DOHH2 (cell line): ENCODE data around the gene CPXM1.

Experiments
- EZH2phosphoT487 ChIP-seq: fragments of 200-600 bp; sonication (generic); IDR thresholded peaks from 2 replicates; pipeline ENCODE4 v1.6.1; 2017; ENCODE audit warnings: borderline replicate concordance, mild to moderate bottlenecking, antibody characterized with exemption, low read length, moderate library complexity, mixed read lengths
- TF ChIP-seq, protein P1 (sequence below): fragments of 200-600 bp; sonication (generic); IDR thresholded peaks from one replicate; pipeline ENCODE4 v1.5.1; 2014; ENCODE audit warnings: antibody characterized with exemption, mild to moderate bottlenecking, low read depth, low read length; ENCODE audit not compliant: poor library complexity, severe bottlenecking

- no peak for TF ChIP-seq EZH2phosphoT487
- TF ChIP-seq, protein P1, sequence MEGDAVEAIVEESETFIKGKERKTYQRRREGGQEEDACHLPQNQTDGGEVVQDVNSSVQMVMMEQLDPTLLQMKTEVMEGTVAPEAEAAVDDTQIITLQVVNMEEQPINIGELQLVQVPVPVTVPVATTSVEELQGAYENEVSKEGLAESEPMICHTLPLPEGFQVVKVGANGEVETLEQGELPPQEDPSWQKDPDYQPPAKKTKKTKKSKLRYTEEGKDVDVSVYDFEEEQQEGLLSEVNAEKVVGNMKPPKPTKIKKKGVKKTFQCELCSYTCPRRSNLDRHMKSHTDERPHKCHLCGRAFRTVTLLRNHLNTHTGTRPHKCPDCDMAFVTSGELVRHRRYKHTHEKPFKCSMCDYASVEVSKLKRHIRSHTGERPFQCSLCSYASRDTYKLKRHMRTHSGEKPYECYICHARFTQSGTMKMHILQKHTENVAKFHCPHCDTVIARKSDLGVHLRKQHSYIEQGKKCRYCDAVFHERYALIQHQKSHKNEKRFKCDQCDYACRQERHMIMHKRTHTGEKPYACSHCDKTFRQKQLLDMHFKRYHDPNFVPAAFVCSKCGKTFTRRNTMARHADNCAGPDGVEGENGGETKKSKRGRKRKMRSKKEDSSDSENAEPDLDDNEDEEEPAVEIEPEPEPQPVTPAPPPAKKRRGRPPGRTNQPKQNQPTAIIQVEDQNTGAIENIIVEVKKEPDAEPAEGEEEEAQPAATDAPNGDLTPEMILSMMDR = no peak
These were observed 28.8 kb downstream of the CPXM1 start for GRCh38 chr20:2771631-2772080.
